GM21526 (cell line): ENCODE data around the gene AACS.
"Not testable (repeated sequence)": the region's sequence is repeated elsewhere in the genome, so short reads cannot be mapped to it uniquely, and the experiment has no call there.

Experiments used
- ATAC-seq: cut with Tn5 transposase; IDR thresholded peaks from one replicate; pipeline ENCODE4 v1.9.1; 2021; ENCODE audit warnings: moderate library complexity; ENCODE audit not compliant: unreplicated experiment, low FRiP score

AACS gene

GRCh38 chr12:125121106-125121505 lies 55.9 kb downstream of the AACS start:
- no peak for ATAC-seq

GRCh38 chr12:125122668-125123067 lies 57.4 kb downstream of the AACS start:
- no peak for ATAC-seq

DNA sequence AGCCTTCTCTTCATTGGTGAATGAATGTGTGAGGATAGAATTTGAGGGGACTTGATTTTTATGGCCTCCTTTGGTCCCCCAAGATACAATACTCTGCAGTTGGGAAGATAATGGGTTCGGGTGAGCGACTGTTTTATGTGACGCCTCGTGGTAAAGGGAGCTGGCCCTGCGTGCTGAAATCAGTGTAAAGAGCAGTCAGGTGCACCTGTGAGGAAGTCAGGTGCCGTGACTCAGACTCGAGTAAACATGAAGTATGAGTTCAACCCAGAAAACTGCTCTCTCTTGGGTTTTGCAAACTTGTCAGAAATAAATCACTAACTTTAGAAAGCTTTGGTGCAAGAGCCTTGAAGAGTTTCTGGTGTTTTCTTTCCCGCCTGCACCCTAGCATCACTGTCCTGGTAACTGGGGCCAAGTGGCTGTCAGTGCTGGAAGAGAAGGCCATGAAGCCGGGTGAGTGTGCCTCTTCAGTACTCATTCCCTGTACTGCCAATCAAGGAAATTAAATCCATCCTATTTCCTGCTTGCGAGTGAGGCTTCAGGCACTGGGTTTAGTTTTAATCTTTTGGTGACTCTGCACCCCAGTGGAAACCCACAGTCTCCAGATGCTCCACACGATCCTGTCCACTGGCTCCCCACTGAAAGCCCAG lies 59.2 kb downstream of the AACS start:
- no peak for ATAC-seq

DNA sequence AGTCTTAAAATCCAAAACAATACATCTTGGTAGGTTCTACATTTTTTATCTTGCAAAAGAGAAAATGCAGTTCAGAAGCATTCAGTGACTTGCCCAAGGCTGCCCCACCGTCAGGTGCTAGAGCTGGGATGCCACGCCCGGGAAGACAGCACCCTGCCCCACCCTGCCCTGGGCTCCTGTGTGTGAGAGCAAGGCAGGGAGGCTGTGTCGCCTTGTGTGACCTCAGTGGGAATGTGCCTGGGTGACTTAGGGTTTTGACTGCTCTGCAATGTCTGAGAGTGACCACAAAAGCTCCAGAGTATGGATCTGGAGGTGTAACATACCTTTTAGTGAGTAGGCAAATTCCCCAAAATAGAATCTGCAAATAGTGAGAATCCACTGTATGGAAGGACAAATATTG lies 60.0 kb downstream of the AACS start:
- ATAC-seq: no peak

DNA sequence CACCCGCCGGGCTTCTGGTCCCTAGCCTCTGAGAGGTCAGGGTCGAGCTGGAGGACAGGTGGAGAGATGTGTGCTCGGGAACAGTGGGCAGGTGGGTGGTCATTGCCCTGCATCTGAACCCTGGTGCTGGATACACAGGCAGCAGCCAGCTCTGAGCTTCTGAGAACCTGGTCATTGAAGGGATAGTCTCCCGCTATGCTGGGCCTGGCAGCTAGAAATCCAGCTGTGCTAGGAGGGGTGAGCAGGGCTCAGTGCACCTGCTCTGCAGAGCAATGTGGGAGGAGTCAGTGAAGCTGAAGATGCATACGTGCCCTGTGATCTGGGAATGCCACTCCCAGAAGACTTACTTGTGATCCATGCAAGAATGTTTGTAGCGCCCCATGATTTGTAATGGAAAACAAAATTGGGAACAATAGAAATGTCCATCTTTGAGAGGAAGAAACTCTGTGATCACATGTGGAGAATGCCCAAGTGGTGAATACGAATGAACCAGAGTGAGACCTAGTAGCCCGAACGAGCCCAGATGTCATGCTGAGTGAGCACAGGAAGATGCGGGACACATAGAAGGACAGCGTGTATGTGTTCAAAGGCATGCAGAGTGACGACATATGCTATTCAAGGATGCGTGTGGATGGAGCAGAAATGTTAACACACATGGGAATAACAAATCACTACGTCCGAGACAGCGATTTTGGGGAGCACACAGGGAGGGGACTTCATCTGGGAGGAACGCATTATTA lies 63.4 kb downstream of the AACS start:
- ATAC-seq: no peak

DNA sequence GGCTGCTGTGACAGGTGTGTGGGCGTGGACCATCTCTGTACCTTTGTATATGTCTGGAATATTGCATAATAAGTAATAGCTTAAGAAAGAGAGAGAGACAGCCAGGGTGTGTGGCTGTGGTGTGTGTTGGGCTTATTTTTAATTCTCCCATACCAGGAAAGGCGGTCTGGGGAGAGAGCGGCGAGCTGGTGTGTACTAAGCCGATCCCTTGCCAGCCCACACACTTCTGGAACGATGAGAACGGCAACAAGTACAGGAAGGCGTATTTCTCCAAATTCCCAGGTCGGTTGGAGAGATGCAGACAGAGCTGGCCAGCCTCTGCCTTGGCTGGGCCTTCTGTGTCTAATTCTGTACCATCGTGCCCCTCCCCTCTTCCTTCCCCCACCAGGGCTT lies 63.9 kb downstream of the AACS start:
- ATAC-seq: no peak

DNA sequence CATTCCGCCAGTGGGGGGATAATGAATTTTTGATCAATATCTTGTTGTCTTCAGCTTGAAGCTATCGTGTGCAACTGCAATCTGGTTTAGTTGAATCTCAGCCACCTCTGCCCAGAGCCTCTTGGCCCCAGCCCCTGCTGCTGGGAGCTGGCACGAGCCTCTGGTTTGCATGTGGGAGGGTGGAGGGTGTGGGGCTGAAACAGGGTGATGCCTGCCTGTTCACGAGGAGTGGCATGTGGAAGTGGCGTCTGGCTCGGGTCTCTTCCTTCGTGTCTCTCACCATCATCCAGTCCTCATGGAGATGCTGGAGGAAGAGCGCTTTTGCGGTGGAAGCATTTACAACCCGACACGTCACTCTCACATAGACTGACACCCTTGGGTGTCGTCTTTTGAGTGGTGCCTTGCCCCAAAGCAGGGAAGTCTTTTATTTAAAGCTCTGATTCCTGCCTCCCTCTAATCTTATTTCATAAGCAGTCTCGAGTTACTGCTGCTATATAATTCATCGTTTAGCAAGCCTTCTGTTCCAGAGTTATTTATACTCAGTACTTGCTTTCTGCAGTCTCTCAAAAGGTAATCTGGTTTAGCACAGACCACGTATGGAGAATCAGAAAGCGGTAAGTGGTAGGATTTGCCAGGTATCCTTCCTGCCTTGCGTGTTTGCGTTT lies 64.5 kb downstream of the AACS start:
- ATAC-seq: no peak

GRCh38 chr12:125131958-125132357 lies 66.7 kb downstream of the AACS start:
- ATAC-seq: no peak

GRCh38 chr12:125132698-125133400 lies 67.6 kb downstream of the AACS start:
- no peak for ATAC-seq

GRCh38 chr12:125133616-125134015 lies 68.4 kb downstream of the AACS start:
- no peak for ATAC-seq

- ATAC-seq: no peak
Measured at GRCh38 chr12:125134576-125134975, 69.3 kb downstream of the AACS start.

DNA sequence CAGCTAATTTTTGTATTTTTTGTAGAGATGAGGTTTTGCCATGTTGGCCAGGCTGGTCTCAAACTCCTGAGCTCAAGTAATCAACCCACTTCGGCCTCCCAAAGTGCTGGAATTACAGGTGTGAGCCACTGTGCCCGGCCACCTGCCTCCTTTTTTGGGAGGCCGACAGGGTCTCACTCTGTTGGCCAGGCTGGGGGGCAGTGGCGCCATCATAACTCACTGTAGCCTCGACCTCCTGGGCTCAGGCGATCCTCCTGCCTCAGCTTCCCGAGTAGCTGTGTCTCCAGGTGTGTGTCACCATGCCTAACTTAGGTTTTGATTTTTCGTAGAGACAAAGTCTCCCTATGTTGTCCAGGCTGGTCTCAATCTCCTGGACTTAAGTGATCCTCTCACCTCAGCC lies 70.7 kb downstream of the AACS start:
- no peak for ATAC-seq

- ATAC-seq: no peak
Measured at GRCh38 chr12:125136702-125137101, 71.5 kb downstream of the AACS start.

DNA sequence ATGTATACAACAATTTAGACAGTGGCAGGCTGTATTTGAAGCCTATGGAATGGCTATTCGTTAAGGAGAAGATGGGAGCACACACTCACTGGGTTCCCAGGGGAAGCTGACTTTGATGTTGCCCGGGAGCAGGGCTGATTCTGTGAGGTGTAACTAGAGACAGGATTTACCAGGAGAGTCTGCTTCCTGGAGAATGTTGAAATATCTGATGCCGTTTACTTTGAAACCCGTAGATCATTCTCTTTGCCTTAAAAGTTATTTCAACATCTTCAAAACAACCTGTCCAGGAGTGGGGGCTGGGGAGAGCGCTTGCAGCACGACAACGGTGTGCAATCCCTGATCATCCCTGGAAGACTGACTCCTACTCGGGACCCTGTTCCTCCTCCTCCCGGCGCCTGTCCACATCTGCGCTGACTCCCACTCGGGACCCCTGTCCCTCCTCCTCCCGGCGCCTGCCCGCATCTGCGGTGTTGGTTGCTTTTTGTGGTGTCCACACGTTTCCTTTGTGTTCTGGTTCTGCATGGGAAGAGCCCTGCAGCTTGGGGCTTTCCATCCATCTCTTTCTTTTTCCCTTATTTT lies 72.6 kb downstream of the AACS start:
- ATAC-seq: no peak

- no peak for ATAC-seq
Measured at GRCh38 chr12:125140279-125141209, 75.3 kb downstream of the AACS start.

DNA sequence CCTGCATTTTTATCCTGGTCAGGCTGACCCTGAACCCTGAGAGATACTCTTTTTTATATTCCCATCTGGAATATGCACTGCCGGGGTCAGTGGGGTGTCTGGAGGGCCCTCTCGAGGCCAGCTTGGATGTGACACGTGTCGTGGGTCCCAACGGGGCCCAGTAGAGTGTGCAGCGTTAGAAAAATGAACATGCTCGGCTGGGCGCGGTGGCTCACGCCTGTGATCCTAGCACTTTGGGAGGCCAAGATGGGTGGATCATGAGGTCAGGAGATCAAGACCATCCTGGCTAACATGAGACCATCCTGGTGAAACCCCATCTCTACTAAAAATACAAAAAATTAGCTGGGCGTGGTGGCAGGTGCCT lies 76.0 kb downstream of the AACS start:
- not testable (repeated sequence) for ATAC-seq

- no peak for ATAC-seq
Measured at GRCh38 chr12:125142601-125143000, 77.4 kb downstream of the AACS start.

GRCh38 chr12:125143491-125143890 lies 78.3 kb downstream of the AACS start:
- ATAC-seq: no peak

DNA sequence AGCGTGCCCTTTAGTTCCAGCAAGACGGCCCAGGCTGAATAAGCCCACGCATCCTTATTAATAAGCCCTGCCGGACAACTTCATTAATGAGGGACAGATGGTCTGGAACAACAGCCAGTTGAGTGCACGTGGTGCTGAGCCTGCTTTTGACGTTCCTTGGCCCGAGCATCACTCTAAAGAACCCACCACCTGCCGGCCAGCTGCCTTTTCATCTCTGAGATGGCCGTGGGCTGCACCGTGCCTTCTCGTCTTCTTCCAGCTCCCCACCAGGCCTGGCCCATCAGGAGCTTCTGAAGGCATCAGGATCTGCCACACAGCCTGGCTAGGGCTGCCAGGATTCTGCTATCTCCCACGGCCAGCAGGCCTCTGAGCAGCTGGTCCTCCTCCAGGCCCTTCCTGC lies 80.0 kb downstream of the AACS start:
- ATAC-seq: no peak

- no peak for ATAC-seq
Measured at GRCh38 chr12:125148316-125148715, 83.1 kb downstream of the AACS start.
